Kidney (tissue), 14 donors: ENCODE measurements around the gene NCAM2. TPM values are rescaled to one million over a fixed set of nuclear protein-coding genes. Genes with fewer than 3 reads are reported as not detected.

ENCODE experiments used
- DNase-seq, 5 donors: peaks; one replicate each; pipeline ENCODE4 v3.0.0-alpha.2; 2013 to 2020
- FAIRE-seq: peaks from 2 replicates; lab custom pipeline; 2012; peaks lifted over from hg19 to GRCh38; lab: Jason Lieb, UNC
- H3K27ac ChIP-seq, 2 donors: one replicate each; pipeline ENCODE4 v1.7.0; 2013; ENCODE audit warnings: low read depth in 2 of 2, low read length in 2 of 2, inconsistent platforms in 1 of 2
- H3K27me3 ChIP-seq: one replicate; pipeline ENCODE4 v1.7.1; 2013; ENCODE audit warnings: low read length, inconsistent platforms; ENCODE audit not compliant: control insufficient read depth, insufficient read depth
- H3K36me3 ChIP-seq, 3 donors: one replicate each; pipeline versions ENCODE4 v1.7.0 to v1.7.1; 2013; ENCODE audit warnings: low read length in 3 of 3, control low read depth in 1 of 3, inconsistent platforms in 1 of 3; ENCODE audit not compliant: insufficient read depth in 3 of 3, control insufficient read depth in 2 of 3
- H3K4me1 ChIP-seq, 3 donors: one replicate each; pipeline versions ENCODE4 v1.7.0 to v1.7.1; 2013; ENCODE audit warnings: low read length in 3 of 3, inconsistent platforms in 1 of 3, low read depth in 1 of 3; ENCODE audit not compliant: control insufficient read depth in 2 of 3, insufficient read depth in 2 of 3
- H3K4me3 ChIP-seq, 3 donors: one replicate each; pipeline versions ENCODE4 v1.7.0 to v1.8.1; 2013; ENCODE audit warnings: low read length in 3 of 3, control low read depth in 1 of 3, inconsistent platforms in 1 of 3
- H3K9ac ChIP-seq, 3 donors: one replicate each; pipeline versions ENCODE4 v1.7.0 to v1.7.1; 2013; ENCODE audit warnings: low read length in 3 of 3, control low read depth in 1 of 3, inconsistent platforms in 1 of 3
- H3K9me3 ChIP-seq, 3 donors: one replicate each; pipeline versions ENCODE4 v1.7.0 to v1.7.1; 2013; ENCODE audit warnings: low read length in 3 of 3, control low read depth in 1 of 3, inconsistent platforms in 1 of 3; ENCODE audit not compliant: control insufficient read depth in 2 of 3, insufficient read depth in 1 of 3
- intact Hi-C: fragments of 100-400 bp; cut with DNase I; formaldehyde crosslinking; loops from one replicate; pipeline ENCODE4 v1.11.1; 2022
- polyA plus RNA-seq: library from polyadenylated mRNA; stranded (reverse); fragments of 350-450 nt; fragmentation: Illumina TruSeq; extraction: RNeasy Lipid Tissue Mini Kit (QIAGEN cat#74804); gene quantifications from one replicate; pipeline ENCODE4 v1.2.3, GENCODE V29; 2014; ENCODE audit warnings: low read depth, low replicate concordance; ENCODE audit not compliant: insufficient read depth
- total RNA-seq: library from RNA; stranded (reverse); fragmentation: NEBNext Ultra II Directional; extraction: Animal tissue kit (Norgen Biotek cat#: 25700); gene quantifications from one replicate; pipeline ENCODE4 v1.2.1, GENCODE V29; 2021
- TF ChIP-seq, protein P1 (sequence below): IDR thresholded peaks from 3 replicates; pipeline ENCODE4 v1.5.1; 2012; ENCODE audit warnings: mild to moderate bottlenecking, moderate library complexity, borderline replicate concordance; ENCODE audit not compliant: insufficient read depth; ENCODE audit errors: extremely low read depth
- donor health status: control.
- donor health status: control.
- donor health status: control.
- donor health status: control.
- donor health status: control.
- donor health status: DM: yes; HTN: yes; CAD: no.
- donor health status: Normal renal cell carcinoma (clear cell type).

NCAM2 gene
- total and polyA plus RNA-seq, 2 donors from 2014 or later: 0.13 to 0.82 TPM

DNA sequence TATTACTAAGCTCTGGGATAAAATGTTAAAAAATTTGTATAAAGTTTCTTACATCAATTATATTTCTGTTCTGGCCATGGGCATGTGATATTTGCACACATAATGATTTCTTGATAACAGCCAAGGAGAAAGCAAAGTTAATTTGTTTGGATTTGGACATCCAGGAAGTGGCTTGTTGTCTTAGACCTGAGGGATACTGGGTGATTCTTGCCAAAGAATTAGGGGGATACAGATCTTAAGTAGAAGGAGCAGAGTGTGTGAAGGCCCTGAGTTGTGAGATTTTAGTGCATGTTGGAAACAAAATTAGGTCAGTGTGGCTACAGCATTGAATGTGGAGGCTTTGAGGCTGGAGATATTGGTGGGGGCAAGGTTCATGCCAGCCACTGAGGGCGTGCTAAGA, 65.6 kb downstream of the NCAM2 start:
- intact Hi-C loops: no loop called here
- H3K4me3 ChIP-seq: no peak overlapping the region
- no peaks in the 10 kb centered on the region for H3K9me3 ChIP-seq
- TF ChIP-seq, protein P1, sequence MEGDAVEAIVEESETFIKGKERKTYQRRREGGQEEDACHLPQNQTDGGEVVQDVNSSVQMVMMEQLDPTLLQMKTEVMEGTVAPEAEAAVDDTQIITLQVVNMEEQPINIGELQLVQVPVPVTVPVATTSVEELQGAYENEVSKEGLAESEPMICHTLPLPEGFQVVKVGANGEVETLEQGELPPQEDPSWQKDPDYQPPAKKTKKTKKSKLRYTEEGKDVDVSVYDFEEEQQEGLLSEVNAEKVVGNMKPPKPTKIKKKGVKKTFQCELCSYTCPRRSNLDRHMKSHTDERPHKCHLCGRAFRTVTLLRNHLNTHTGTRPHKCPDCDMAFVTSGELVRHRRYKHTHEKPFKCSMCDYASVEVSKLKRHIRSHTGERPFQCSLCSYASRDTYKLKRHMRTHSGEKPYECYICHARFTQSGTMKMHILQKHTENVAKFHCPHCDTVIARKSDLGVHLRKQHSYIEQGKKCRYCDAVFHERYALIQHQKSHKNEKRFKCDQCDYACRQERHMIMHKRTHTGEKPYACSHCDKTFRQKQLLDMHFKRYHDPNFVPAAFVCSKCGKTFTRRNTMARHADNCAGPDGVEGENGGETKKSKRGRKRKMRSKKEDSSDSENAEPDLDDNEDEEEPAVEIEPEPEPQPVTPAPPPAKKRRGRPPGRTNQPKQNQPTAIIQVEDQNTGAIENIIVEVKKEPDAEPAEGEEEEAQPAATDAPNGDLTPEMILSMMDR: no peak
- DNase-seq (no peak), FAIRE-seq (no peak)
- H3K27ac ChIP-seq: no peak overlapping the region
- H3K9ac ChIP-seq: no peak overlapping the region
- no peaks in the 10 kb centered on the region for H3K36me3 ChIP-seq
- no peaks in the 10 kb centered on the region for H3K4me1 ChIP-seq
- no peaks in the 10 kb centered on the region for H3K27me3 ChIP-seq

DNA sequence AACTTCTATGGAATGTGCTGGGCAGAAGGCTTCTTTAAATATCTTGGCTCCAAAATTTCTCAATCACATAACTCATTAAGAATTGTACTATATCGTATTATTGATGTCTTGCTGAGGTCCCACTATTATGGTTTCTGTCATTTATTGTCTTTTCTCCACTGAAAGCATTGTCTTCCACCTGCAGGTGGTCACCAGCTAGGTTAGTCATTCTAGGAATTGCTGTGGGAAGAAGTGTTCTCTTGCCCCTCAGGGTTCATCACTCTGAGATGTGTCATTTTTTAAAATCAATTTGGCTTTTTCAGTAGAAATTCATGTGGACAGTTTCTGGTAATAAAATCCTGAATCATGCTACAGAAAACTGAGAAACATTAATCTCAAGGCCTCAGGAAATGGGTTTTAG, 66.1 kb downstream of the NCAM2 start:
- intact Hi-C loops: no loop called here
- no peak for DNase-seq
- no peak for FAIRE-seq

DNA sequence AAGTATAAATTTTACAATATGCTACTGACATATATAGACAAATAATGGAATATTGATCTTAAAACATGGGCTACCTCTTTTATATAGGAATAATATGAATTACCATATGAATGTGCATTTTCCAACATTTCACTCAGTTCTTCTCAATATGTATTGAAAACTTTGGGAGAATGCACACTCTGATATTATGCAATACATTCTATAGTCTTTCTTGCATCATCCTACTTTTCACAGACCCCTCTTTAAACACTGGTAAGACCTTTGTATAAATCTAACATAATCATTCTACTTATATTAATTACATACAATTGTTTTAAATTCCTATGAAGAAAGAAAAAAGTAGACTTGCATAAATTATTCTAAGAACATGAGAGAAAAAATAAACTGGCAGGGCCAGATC, 69.2 kb downstream of the NCAM2 start:
- no peaks in the 10 kb centered on the region for H3K27me3 ChIP-seq
- TF ChIP-seq, protein P1: no peak
- H3K9ac ChIP-seq: no peak overlapping the region
- no peak overlapping the region for H3K4me3 ChIP-seq
- intact Hi-C loops: no loop called here
- DNase-seq (no peak), FAIRE-seq (no peak)
- no peak overlapping the region for H3K27ac ChIP-seq
- H3K9me3 ChIP-seq: no peaks in the 10 kb centered on the region
- no peaks in the 10 kb centered on the region for H3K4me1 ChIP-seq
- no peaks in the 10 kb centered on the region for H3K36me3 ChIP-seq

More for the DNA sequence above, 66.1 kb downstream of the NCAM2 start:
- Histone ChIP-seq H3K27me3 (no peaks in the 10 kb centered on the region), H3K36me3 (no peaks in the 10 kb centered on the region), H3K9ac (no peak overlapping the region), H3K4me3 (no peak overlapping the region), H3K4me1 (no peaks in the 10 kb centered on the region), H3K9me3 (no peaks in the 10 kb centered on the region), H3K27ac (no peak overlapping the region)
- TF ChIP-seq, protein P1: no peak

DNA sequence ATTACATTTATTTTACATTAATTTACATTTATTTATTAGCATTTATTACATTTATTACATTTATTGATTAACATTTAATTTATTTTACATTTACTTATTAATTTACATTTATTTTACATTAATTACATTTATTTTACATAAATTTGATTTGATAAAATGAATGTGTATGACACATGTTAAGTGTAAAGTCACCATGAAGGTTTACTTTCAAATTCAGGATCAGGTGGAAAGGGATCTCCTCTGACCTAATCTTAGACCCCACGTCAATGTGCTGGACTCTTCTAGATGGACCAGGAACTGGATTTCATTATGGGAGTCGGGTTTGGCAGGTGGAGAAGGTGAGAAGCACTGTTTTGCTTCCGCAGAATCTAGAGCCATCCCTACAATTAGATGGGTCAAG, 76.1 kb downstream of the NCAM2 start:
- Histone ChIP-seq H3K9me3 (no peaks in the 10 kb centered on the region), H3K4me3 (no peak overlapping the region), H3K27ac (no peak overlapping the region), H3K4me1 (no peaks in the 10 kb centered on the region), H3K9ac (no peak overlapping the region), H3K36me3 (no peaks in the 10 kb centered on the region), H3K27me3 (no peaks in the 10 kb centered on the region)
- TF ChIP-seq, protein P1: no peak
- DNase-seq (no peak), FAIRE-seq (peak; percentile 97)
- intact Hi-C loops: no loop called here
